BLaER1 (cell line): ENCODE data around the gene WBP2NL.
"Not testable (repeated sequence)": the region's sequence is repeated elsewhere in the genome, so short reads cannot be mapped to it uniquely, and the experiment has no call there.

Experiments used
- H3K27ac ChIP-seq: shearing (Covaris generic); formaldehyde crosslinking; 2 replicates; pipeline ENCODE4 v1.8.1; 2022
- H3K27me3 ChIP-seq: shearing (Covaris generic); formaldehyde crosslinking; 2 replicates; pipeline ENCODE4 v1.8.1; 2022
- H3K36me3 ChIP-seq: shearing (Covaris generic); formaldehyde crosslinking; 2 replicates; pipeline ENCODE4 v1.8.1; 2022
- H3K4me1 ChIP-seq: shearing (Covaris generic); formaldehyde crosslinking; 2 replicates; pipeline ENCODE4 v1.8.1; 2022
- H3K4me2 ChIP-seq: shearing (Covaris generic); formaldehyde crosslinking; 2 replicates; pipeline ENCODE4 v1.8.1; 2022
- H3K4me3 ChIP-seq: shearing (Covaris generic); formaldehyde crosslinking; 2 replicates; pipeline ENCODE4 v1.8.1; 2022
- H3K9ac ChIP-seq: shearing (Covaris generic); formaldehyde crosslinking; 2 replicates; pipeline ENCODE4 v1.8.1; 2022
- H3K9me3 ChIP-seq: shearing (Covaris generic); formaldehyde crosslinking; 2 replicates; pipeline ENCODE4 v1.8.1; 2022
- H4K20me1 ChIP-seq: shearing (Covaris generic); formaldehyde crosslinking; 2 replicates; pipeline ENCODE4 v1.8.1; 2022
- Cebpa-rat ChIP-seq: shearing (Covaris generic); IDR thresholded peaks from 2 replicates; pipeline ENCODE4 v1.8.1; 2022

The WBP2NL gene

GRCh38 chr22:41998361-41999261 is at the start of gene WBP2NL:
Gene WBP2NL (plus strand): TSS chr22:41998788. CDS start chr22:41998819, 31 bp downstream.
- Histone ChIP-seq H3K4me2 (peak within 1 kb of the TSS; percentile 42), H3K36me3 (peaks cover 26% of the 10 kb centered on the region), H3K4me1 (no peaks in the 10 kb centered on the region), H3K27me3 (no peaks in the 10 kb centered on the region), H4K20me1 (no peaks in the 10 kb centered on the region), H3K4me3 (peak within 1 kb of the TSS; percentile 53), H3K9ac (no peak within 1 kb of the TSS), H3K9me3 (peaks cover 5% of the 10 kb centered on the region), H3K27ac (no peak within 1 kb of the TSS)
- no peak for TF ChIP-seq Cebpa-rat

- not testable (repeated sequence) for H4K20me1 ChIP-seq, H3K27ac ChIP-seq, H3K27me3 ChIP-seq, H3K9me3 ChIP-seq
- Histone ChIP-seq H3K9ac (peak overlapping the region; percentile 50; the same call in 1 of the 2 replicates), H3K4me1 (peaks cover 90% of the 10 kb centered on the region), H3K36me3 (peaks cover 14% of the 10 kb centered on the region), H3K4me3 (0 out of 2 replicates have a peak overlapping the region, but pooled peaks have one; percentile 31), H3K4me2 (peak overlapping the region; percentile 99)
Measured at GRCh38 chr22:41948928-41949296, 49.7 kb upstream of the WBP2NL start.

GRCh38 chr22:41949297-41949965 is 49.2 kb upstream of the WBP2NL start:
- Histone ChIP-seq H3K27me3 (no peaks in the 10 kb centered on the region; the same call in 1 of the 2 replicates), H3K4me1 (peaks cover 85% of the 10 kb centered on the region), H3K9ac (peak overlapping the region; percentile 50), H3K9me3 (no peaks in the 10 kb centered on the region), H3K27ac (peak overlapping the region; percentile 78), H3K4me2 (peak overlapping the region; percentile 99), H3K4me3 (peak overlapping the region; percentile 31; the same call in 1 of the 2 replicates), H4K20me1 (no peaks in the 10 kb centered on the region), H3K36me3 (peaks cover 8% of the 10 kb centered on the region)
- no peak for TF ChIP-seq Cebpa-rat

DNA sequence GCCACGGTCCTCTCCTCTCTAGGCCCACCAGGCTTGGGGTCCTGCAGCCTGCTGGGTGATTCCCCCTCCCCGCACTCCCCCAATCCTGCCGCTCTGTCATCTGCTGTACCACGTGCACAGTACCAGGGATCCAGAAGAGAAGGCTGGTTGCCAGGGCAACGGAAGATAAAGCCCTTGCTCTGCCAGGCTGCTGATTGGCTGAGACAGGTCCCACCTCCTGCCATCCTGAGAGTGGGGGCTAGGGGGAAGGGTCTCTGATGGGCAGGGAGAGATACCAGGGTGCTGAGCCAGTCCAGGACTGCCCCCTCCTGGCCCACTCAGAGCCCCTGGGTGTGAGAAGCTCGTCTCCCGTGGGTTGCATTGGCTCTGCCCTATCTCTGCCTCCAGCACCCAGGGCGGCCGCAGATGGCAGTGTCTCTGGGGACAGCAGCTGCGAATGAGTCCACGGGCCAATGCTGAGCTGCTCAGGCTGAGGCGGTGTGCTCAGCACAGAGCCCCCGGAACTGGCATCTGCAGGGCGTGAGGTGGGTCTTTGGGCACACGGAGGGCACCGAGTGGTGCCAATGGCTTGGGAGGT is 46.6 kb upstream of the WBP2NL start, which contains the start of gene SMIM45:
SMIM45 (plus strand) TSS at position 253 of the 577 bp plus-strand sequence.
- Histone ChIP-seq H3K9ac (no peak within 1 kb of the TSS), H4K20me1 (no peaks in the 10 kb centered on the region), H3K27me3 (no peaks in the 10 kb centered on the region; the same call in 1 of the 2 replicates), H3K9me3 (no peaks in the 10 kb centered on the region), H3K4me2 (peak within 1 kb of the TSS; percentile 99), H3K36me3 (no peaks in the 10 kb centered on the region), H3K27ac (peak within 1 kb of the TSS; percentile 28; the same call in 1 of the 2 replicates), H3K4me3 (no peak within 1 kb of the TSS), H3K4me1 (peaks cover 67% of the 10 kb centered on the region)
- no peak for TF ChIP-seq Cebpa-rat

GRCh38 chr22:41952713-41953112 is 45.9 kb upstream of the WBP2NL start:
- no peak overlapping the region for H3K9ac ChIP-seq
- peak overlapping the region; percentile 99 for H3K4me2 ChIP-seq
- peak overlapping the region; percentile 28; the same call in 1 of the 2 replicates for H3K27ac ChIP-seq

DNA sequence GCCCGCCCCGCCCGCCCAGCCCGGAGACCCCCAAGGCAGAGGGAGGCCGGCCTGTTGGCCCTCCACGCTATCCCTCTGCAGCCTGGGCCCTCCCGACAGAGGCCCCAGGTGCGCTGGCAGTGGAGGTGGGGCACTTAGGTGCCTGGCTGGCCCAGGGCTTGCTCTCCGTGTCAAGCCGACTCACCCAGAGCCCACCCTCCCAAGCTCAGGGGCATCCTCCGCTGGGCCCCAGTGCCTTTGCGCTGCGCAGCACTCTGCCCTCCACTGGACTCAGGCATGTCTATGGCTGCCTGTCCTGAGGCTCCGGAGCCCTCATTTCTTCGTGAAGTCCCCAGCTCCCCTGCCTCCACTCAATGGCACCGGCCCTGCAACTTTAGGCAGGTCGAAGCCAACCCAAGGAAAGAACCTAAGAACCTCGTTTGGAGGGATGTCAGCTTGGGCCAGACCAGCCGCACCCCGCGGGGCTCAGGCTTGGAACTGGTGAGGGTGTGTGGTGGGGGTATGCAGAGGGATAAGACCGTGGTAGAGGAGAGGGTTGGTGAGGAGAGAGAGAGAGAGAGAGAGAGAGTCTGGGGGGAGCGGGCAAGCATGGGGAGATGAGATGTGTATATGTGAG is 40.5 kb upstream of the WBP2NL start:
- Histone ChIP-seq H4K20me1 (no peaks in the 10 kb centered on the region), H3K27me3 (no peaks in the 10 kb centered on the region), H3K4me1 (peaks cover 23% of the 10 kb centered on the region), H3K27ac (no peak overlapping the region), H3K4me3 (no peak overlapping the region), H3K36me3 (no peaks in the 10 kb centered on the region), H3K9me3 (no peaks in the 10 kb centered on the region), H3K9ac (no peak overlapping the region), H3K4me2 (no peak overlapping the region)
- no peak for TF ChIP-seq Cebpa-rat

More at GRCh38 chr22:41952713-41953112, 45.9 kb upstream of the WBP2NL start:
- no peak for TF ChIP-seq Cebpa-rat
- H3K36me3 ChIP-seq: no peaks in the 10 kb centered on the region
- no peaks in the 10 kb centered on the region; the same call in 1 of the 2 replicates for H3K27me3 ChIP-seq
- H3K9me3 ChIP-seq: no peaks in the 10 kb centered on the region
- H3K4me3 ChIP-seq: no peak overlapping the region
- peaks cover 60% of the 10 kb centered on the region for H3K4me1 ChIP-seq
- H4K20me1 ChIP-seq: no peaks in the 10 kb centered on the region

GRCh38 chr22:41963453-41964111 is 35.0 kb upstream of the WBP2NL start:
- Histone ChIP-seq H3K4me3 (no peak overlapping the region), H3K4me1 (peaks cover 27% of the 10 kb centered on the region), H3K4me2 (no peak overlapping the region), H3K9me3 (no peaks in the 10 kb centered on the region), H4K20me1 (no peaks in the 10 kb centered on the region), H3K36me3 (no peaks in the 10 kb centered on the region), H3K27ac (no peak overlapping the region), H3K27me3 (no peaks in the 10 kb centered on the region), H3K9ac (no peak overlapping the region)
- TF ChIP-seq Cebpa-rat: no peak

GRCh38 chr22:41964112-41964491 is 34.5 kb upstream of the WBP2NL start:
- H3K36me3 ChIP-seq: no peaks in the 10 kb centered on the region
- no peaks in the 10 kb centered on the region for H3K9me3 ChIP-seq
- no peaks in the 10 kb centered on the region for H4K20me1 ChIP-seq
- no peak overlapping the region for H3K9ac ChIP-seq
- no peak for TF ChIP-seq Cebpa-rat
- H3K4me2 ChIP-seq: no peak overlapping the region
- H3K27ac ChIP-seq: no peak overlapping the region
- no peaks in the 10 kb centered on the region for H3K27me3 ChIP-seq
- H3K4me1 ChIP-seq: peaks cover 32% of the 10 kb centered on the region
- no peak overlapping the region for H3K4me3 ChIP-seq

GRCh38 chr22:41966225-41966606 is 32.4 kb upstream of the WBP2NL start:
- no peak overlapping the region for H3K27ac ChIP-seq
- no peaks in the 10 kb centered on the region for H3K27me3 ChIP-seq
- no peak overlapping the region for H3K9ac ChIP-seq
- H3K4me1 ChIP-seq: peaks cover 26% of the 10 kb centered on the region
- H3K36me3 ChIP-seq: no peaks in the 10 kb centered on the region
- TF ChIP-seq Cebpa-rat: no peak
- H3K4me2 ChIP-seq: no peak overlapping the region
- no peak overlapping the region for H3K4me3 ChIP-seq
- H3K9me3 ChIP-seq: no peaks in the 10 kb centered on the region
- H4K20me1 ChIP-seq: no peaks in the 10 kb centered on the region
